ENCODE results near the gene HIGD2B.

DNA sequence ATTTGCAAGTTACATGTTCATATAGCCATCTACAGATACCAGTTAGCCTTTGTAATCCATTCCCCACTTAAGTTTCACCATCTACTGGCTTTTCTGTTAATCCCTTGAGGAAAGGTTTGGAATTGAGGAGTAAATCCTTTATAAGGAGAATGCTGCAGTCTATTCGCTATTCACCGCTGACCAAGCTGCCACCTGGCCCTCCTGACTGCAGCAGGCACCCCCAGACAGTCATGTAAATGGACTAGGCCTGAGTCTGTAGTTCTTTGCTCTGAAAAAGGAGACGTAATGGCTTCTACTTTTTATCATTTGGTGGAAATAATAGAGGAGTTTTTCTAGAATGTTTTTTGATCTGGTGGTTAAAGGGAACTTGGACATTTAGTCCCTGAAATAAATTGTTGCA, 3.2 kb downstream of the HIGD2B start:
- TF ChIP-seq, protein P1, sequence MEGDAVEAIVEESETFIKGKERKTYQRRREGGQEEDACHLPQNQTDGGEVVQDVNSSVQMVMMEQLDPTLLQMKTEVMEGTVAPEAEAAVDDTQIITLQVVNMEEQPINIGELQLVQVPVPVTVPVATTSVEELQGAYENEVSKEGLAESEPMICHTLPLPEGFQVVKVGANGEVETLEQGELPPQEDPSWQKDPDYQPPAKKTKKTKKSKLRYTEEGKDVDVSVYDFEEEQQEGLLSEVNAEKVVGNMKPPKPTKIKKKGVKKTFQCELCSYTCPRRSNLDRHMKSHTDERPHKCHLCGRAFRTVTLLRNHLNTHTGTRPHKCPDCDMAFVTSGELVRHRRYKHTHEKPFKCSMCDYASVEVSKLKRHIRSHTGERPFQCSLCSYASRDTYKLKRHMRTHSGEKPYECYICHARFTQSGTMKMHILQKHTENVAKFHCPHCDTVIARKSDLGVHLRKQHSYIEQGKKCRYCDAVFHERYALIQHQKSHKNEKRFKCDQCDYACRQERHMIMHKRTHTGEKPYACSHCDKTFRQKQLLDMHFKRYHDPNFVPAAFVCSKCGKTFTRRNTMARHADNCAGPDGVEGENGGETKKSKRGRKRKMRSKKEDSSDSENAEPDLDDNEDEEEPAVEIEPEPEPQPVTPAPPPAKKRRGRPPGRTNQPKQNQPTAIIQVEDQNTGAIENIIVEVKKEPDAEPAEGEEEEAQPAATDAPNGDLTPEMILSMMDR (IDR thresholded peaks at IDR 0.05 in 2 of 3, conservative IDR thresholded peaks at IDR 0.05 in 1 of 3; ENCODE audit: insufficient read depth in 2 of 3, low read depth in 1 of 3, low read length in 3 of 3), result no peak
- TF ChIP-seq STAT5B (CRISPR knock-in tag; IDR thresholded peaks at IDR 0.05) (no peak), GABPB1 (CRISPR knock-in tag; IDR thresholded peaks at IDR 0.05) (no peak)
- TF ChIP-seq, protein P2, sequence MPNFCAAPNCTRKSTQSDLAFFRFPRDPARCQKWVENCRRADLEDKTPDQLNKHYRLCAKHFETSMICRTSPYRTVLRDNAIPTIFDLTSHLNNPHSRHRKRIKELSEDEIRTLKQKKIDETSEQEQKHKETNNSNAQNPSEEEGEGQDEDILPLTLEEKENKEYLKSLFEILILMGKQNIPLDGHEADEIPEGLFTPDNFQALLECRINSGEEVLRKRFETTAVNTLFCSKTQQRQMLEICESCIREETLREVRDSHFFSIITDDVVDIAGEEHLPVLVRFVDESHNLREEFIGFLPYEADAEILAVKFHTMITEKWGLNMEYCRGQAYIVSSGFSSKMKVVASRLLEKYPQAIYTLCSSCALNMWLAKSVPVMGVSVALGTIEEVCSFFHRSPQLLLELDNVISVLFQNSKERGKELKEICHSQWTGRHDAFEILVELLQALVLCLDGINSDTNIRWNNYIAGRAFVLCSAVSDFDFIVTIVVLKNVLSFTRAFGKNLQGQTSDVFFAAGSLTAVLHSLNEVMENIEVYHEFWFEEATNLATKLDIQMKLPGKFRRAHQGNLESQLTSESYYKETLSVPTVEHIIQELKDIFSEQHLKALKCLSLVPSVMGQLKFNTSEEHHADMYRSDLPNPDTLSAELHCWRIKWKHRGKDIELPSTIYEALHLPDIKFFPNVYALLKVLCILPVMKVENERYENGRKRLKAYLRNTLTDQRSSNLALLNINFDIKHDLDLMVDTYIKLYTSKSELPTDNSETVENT (CRISPR knock-in tag; IDR thresholded peaks at IDR 0.05), result no peak

Measured in K562 (cell line).